GM12892 (cell line): ENCODE data around the gene ESPL1.

Source experiments
- POLR2A ChIP-seq: IDR thresholded peaks from 2 replicates; pipeline ENCODE4 v1.6.1; 2011; ENCODE audit warnings: low read depth, low read length, control low read depth
- POLR2AphosphoS5 ChIP-seq: IDR thresholded peaks from 2 replicates; pipeline ENCODE4 v1.6.1; 2011; ENCODE audit warnings: low read depth, low read length, control low read depth

GRCh38 chr12:53231921-53232645 lies 36.0 kb upstream of the ESPL1 start, which contains the start of gene RARG:
- no peak for TF ChIP-seq POLR2A
- no peak for TF ChIP-seq POLR2AphosphoS5
